ENCODE results near the gene TUBGCP5.
"Not testable (repeated sequence)": the region's sequence is repeated elsewhere in the genome, so short reads cannot be mapped to it uniquely, and the experiment has no call there.

Gene TUBGCP5

DNA sequence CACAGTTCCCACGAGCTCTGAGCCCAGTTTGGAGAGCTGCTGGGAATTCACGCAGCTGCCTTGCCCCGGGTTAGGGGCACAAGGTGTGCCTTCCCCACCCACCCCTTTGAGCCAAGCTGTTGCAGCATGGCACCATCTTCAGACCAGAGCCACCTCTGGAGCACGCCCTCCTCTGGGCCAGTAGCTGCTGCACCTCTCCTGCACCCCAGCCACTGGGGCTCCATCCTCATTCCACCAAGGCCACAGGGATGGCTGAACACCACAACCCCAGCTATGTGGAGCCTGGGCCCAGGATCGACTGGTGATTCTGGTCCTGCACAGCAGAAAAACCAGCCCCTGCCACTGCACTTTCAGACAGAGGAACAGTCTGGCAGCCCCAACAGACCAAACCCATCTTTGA is 25.7 kb downstream of the TUBGCP5 start:
- TF ChIP-seq, protein P1, sequence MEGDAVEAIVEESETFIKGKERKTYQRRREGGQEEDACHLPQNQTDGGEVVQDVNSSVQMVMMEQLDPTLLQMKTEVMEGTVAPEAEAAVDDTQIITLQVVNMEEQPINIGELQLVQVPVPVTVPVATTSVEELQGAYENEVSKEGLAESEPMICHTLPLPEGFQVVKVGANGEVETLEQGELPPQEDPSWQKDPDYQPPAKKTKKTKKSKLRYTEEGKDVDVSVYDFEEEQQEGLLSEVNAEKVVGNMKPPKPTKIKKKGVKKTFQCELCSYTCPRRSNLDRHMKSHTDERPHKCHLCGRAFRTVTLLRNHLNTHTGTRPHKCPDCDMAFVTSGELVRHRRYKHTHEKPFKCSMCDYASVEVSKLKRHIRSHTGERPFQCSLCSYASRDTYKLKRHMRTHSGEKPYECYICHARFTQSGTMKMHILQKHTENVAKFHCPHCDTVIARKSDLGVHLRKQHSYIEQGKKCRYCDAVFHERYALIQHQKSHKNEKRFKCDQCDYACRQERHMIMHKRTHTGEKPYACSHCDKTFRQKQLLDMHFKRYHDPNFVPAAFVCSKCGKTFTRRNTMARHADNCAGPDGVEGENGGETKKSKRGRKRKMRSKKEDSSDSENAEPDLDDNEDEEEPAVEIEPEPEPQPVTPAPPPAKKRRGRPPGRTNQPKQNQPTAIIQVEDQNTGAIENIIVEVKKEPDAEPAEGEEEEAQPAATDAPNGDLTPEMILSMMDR (IDR thresholded peaks at IDR 0.05; ENCODE audit: insufficient read depth, low read depth, low read length, missing control alignments): no peak
- H3K4me3 ChIP-seq (ENCODE audit: low read depth, low read length): no peak overlapping the region
- DNase-seq (ENCODE audit: low read depth): no peak

DNA sequence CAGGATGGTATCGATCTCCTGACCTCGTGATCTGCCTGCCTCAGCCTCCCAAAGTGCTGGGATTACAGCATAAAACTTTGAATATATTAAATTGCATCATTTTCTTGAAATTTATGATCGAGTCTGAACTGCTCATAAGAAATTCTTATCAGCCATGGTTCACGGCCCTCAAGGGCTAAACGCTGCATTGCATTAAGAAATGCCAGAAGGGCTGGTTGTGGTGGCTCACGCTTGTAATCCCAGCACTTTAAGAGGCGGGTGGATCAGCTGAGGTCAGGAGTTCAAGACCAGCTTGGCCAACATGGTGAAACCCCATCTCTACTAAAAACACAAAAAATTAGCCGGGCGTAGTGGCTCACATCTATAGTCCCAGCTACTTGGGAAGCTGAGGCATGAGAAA is 26.8 kb downstream of the TUBGCP5 start:
- not testable (repeated sequence) for H3K4me3 ChIP-seq (ENCODE audit: low read depth, low read length); DNase-seq (ENCODE audit: low read depth)

DNA sequence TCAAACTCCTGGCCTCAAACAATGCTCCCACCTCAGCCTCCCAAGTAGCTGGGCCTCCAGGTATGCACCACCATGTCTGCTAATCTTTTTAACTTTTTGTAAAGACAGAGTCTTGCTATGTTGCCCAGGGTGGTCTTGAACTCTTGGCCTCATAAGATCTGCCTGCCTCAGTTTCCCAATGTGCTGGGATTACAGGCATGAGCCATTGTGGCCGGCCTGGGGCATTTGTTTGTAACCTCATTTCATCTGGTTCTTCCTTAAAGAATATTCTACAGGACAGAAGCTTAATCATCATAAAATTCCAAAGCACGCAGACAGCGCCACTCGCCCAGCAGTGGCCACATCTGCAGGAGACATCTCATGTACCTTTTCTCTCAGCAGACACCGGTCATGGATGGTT is 35.6 kb downstream of the TUBGCP5 start:
- no peak for DNase-seq (ENCODE audit: low read depth)
- TF ChIP-seq, protein P1 (IDR thresholded peaks at IDR 0.05; ENCODE audit: insufficient read depth, low read depth, low read length, missing control alignments): no peak
- H3K4me3 ChIP-seq (ENCODE audit: low read depth, low read length): no peak overlapping the region

DNA sequence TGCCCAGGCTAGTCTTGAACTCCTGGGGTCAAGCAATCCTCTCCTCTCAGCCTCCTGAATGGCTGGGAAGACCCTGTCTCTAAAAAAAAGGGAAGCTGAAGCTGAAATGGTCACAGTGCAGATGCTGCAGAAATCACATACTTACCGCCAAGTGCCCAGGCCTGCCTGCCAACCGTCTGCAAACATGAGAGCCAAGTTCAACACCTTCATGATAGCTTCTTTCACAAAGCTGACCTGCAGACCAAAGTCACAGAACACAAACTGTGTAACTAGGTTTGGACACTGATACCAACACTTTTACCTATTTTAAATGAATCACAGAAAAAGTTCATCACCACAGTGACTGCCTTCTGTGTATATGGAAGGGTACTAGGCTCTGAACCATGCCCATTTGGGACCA is 36.4 kb downstream of the TUBGCP5 start:
- H3K4me3 ChIP-seq (ENCODE audit: low read depth, low read length): no peak overlapping the region
- DNase-seq (ENCODE audit: low read depth): no peak
- TF ChIP-seq, protein P1 (IDR thresholded peaks at IDR 0.05; ENCODE audit: insufficient read depth, low read depth, low read length, missing control alignments): no peak

DNA sequence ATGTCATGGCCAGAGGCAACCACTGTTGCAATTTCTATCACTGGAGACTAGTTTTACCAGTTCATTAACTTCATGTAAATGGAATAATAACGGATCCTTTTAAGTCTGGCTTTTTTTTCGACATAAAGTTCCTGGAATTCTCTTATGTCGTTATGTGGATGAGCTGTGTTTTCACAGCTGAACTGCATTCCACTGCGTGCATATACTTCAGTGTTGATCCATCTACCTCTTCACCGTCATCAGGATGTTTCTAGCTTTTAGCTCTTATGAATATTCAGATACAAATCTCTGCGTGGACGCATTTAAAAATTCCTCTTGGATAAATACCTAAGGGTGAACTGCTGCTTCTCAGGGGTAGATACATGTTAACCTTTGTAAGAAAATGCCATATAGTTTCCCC is 43.6 kb downstream of the TUBGCP5 start:
- DNase-seq (ENCODE audit: low read depth): no peak
- TF ChIP-seq, protein P1 (IDR thresholded peaks at IDR 0.05; ENCODE audit: insufficient read depth, low read depth, low read length, missing control alignments): no peak
- no peak overlapping the region for H3K4me3 ChIP-seq (ENCODE audit: low read depth, low read length)

DNA sequence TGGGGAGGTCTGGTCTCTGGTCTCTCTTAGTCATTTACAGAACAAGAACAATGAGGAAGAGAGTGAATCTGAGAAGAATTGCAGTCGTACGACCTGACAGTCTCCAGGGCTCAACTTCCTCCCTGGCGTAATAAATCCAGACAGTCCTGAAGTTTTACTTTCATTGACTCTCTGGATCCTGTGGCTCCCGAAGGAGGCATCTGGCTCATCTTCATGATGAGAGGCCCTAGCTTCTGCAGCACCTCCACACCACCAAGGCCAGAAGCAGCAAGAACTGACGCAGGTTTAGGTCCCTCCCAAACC is 47.4 kb downstream of the TUBGCP5 start:
- H3K4me3 ChIP-seq (ENCODE audit: low read depth, low read length): no peak overlapping the region
- no peak for DNase-seq (ENCODE audit: low read depth)
- TF ChIP-seq, protein P1 (IDR thresholded peaks at IDR 0.05; ENCODE audit: insufficient read depth, low read depth, low read length, missing control alignments): no peak

DNA sequence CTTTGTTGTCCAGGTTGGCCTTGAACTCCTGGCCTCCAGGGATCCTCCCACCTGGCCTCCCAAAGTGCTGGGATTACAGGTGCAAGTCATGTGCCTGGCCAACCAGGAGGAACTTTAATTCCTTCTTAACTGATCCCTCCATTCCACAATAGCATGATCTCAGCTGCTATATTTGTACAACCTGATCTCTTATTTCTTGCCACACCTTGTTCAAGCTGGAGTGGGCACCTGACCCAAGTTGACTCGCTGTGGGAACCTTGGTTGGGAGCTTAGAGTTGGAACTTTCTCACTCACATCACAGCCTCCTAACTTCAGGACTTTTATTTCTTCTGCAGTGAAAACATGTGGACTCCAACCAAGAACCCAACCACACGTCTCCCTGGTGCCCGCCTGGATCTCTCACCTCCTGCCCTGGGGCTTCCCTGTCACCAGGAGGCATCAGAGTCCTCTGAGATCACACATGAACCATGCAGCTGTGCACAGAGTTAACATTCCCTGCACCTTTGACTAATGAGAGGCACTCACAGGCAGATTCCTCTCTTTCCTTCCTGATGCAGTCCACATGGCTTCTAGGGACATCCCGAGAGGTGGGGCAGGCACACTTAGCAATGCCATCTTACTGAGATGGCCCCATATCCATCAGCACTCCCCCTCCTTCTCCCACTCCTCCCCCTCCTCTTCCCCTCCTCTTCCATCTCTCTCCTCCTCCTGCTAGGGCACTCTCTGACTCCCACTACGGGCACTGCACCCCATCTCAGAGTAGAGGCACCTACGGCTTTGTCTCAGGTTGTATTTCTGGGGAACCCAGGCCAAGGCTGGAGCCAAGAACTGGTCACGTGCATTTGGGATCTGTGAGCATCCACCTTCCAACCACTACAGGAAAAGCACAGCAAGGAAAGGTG is 49.5 kb downstream of the TUBGCP5 start:
- TF ChIP-seq, protein P1 (IDR thresholded peaks at IDR 0.05; ENCODE audit: insufficient read depth, low read depth, low read length, missing control alignments): no peak
- DNase-seq (ENCODE audit: low read depth): no peak

More for the DNA sequence above, 49.5 kb downstream of the TUBGCP5 start:
- no peak overlapping the region for H3K4me3 ChIP-seq (ENCODE audit: low read depth, low read length)
